GM19239 (cell line): Measurements from ENCODE around the gene CES5A.
"Not testable (repeated sequence)": the region's sequence is repeated elsewhere in the genome, so short reads cannot be mapped to it uniquely, and the experiment has no call there.

ENCODE experiments used
- DNase-seq: peaks from one replicate; pipeline ENCODE4 v3.0.0; 2011; ENCODE audit warnings: low spot score; ENCODE audit not compliant: insufficient read length
- FAIRE-seq: peaks from 2 replicates; lab custom pipeline; 2011; peaks lifted over from hg19 to GRCh38; lab: Jason Lieb, UNC

CES5A gene

GRCh38 chr16:55889518-55889917, 14.3 kb upstream of the CES5A start:
- DNase-seq (no peak), FAIRE-seq (no peak)

GRCh38 chr16:55888546-55888945, 13.4 kb upstream of the CES5A start:
- FAIRE-seq (no peak), DNase-seq (no peak)

GRCh38 chr16:55876854-55877253, 1.7 kb upstream of the CES5A start:
- DNase-seq (no peak), FAIRE-seq (no peak)

GRCh38 chr16:55873122-55873521, 2.1 kb downstream of the CES5A start:
- no peak for FAIRE-seq
- no peak for DNase-seq

GRCh38 chr16:55872130-55872529, 3.0 kb downstream of the CES5A start:
- FAIRE-seq (no peak), DNase-seq (no peak)

GRCh38 chr16:55871411-55872038, 3.6 kb downstream of the CES5A start:
- FAIRE-seq (no peak), DNase-seq (no peak)

- DNase-seq = no peak
- FAIRE-seq = no peak
Measured at GRCh38 chr16:55868980-55869379, 6.2 kb downstream of the CES5A start.

GRCh38 chr16:55868137-55868536, 7.0 kb downstream of the CES5A start:
- DNase-seq (no peak), FAIRE-seq (no peak)

GRCh38 chr16:55861288-55861687, 13.9 kb downstream of the CES5A start:
- FAIRE-seq (no peak), DNase-seq (no peak)

GRCh38 chr16:55857650-55858049, 17.5 kb downstream of the CES5A start:
- FAIRE-seq, DNase-seq: not testable (repeated sequence)

GRCh38 chr16:55856950-55857349, 18.2 kb downstream of the CES5A start:
- FAIRE-seq (no peak), DNase-seq (no peak)

GRCh38 chr16:55853114-55853513, 22.1 kb downstream of the CES5A start:
- DNase-seq = no peak

GRCh38 chr16:55849536-55849935, 25.6 kb downstream of the CES5A start:
- no peak for FAIRE-seq

More at GRCh38 chr16:55853114-55853513, 22.1 kb downstream of the CES5A start:
- no peak for FAIRE-seq

GRCh38 chr16:55846598-55847346, 28.4 kb downstream of the CES5A start:
- FAIRE-seq (no peak), DNase-seq (no peak)

More at GRCh38 chr16:55849536-55849935, 25.6 kb downstream of the CES5A start:
- DNase-seq = no peak

- DNase-seq (no peak), FAIRE-seq (no peak)
Measured at GRCh38 chr16:55843105-55843395, 32.1 kb downstream of the CES5A start.

- FAIRE-seq = peak; percentile 80
Measured at GRCh38 chr16:55842369-55843104, 32.6 kb downstream of the CES5A start.

GRCh38 chr16:55839115-55839514, 36.1 kb downstream of the CES5A start:
- FAIRE-seq (no peak), DNase-seq (no peak)

More at GRCh38 chr16:55842369-55843104, 32.6 kb downstream of the CES5A start:
- peak; percentile 40 for DNase-seq

GRCh38 chr16:55836158-55836611, 39.0 kb downstream of the CES5A start:
- DNase-seq (no peak), FAIRE-seq (no peak)

- FAIRE-seq = no peak
- no peak for DNase-seq
Measured at GRCh38 chr16:55835581-55835980, 39.6 kb downstream of the CES5A start.

GRCh38 chr16:55835173-55835572, 40.0 kb downstream of the CES5A start:
- DNase-seq, FAIRE-seq: not testable (repeated sequence)

GRCh38 chr16:55834049-55834448, 41.1 kb downstream of the CES5A start:
- no peak for FAIRE-seq

More at GRCh38 chr16:55834049-55834448, 41.1 kb downstream of the CES5A start:
- no peak for DNase-seq
